ENCODE measurements around the gene IGLL5. TPM values are rescaled to one million over a fixed set of nuclear protein-coding genes. Genes with fewer than 3 reads are reported as not detected.

The IGLL5 gene
- total and polyA plus RNA-seq, 2 donors (not counting 1 experiment from before 2014, with no cell fraction given) = not detected

- DNase-seq (ENCODE audit: low read depth in 2 of 2) = no peak
- TF ChIP-seq CTCF (conservative IDR thresholded peaks at IDR 0.05 in 1 of 2, IDR thresholded peaks at IDR 0.05 in 1 of 2; ENCODE audit: low read depth in 1 of 2, low read length in 2 of 2) = no peak
Measured at GRCh38 chr22:22914726-22915669, 27.4 kb downstream of the IGLL5 start.

GRCh38 chr22:22915670-22916035, 28.0 kb downstream of the IGLL5 start:
- Histone ChIP-seq H3K4me3 (replicated peaks in 1 of 4; ENCODE audit: control extremely low read depth in 1 of 4, insufficient read depth in 1 of 4, low read depth in 3 of 4, low read length in 4 of 4) (no peak overlapping the region), H4K20me1 (ENCODE audit: control insufficient read depth, extremely low read depth, insufficient read depth, low read length) (no peaks in the 10 kb centered on the region), H3K4me2 (ENCODE audit: extremely low read depth, insufficient read depth, low read length) (no peak overlapping the region), H3K36me3 (ENCODE audit: control insufficient read depth, insufficient read depth, low read length) (no peaks in the 10 kb centered on the region), H3K9me3 (ENCODE audit: control insufficient read depth, insufficient read depth, low read depth, low read length) (no peaks in the 10 kb centered on the region), H3K4me1 (ENCODE audit: control insufficient read depth, extremely low read depth, insufficient read depth, low read length) (no peaks in the 10 kb centered on the region), H3K27ac (ENCODE audit: insufficient read depth, low read length) (no peak overlapping the region), H3K9ac (ENCODE audit: insufficient read depth, low read length) (no peak overlapping the region), H2AFZ (ENCODE audit: low read length) (no peak overlapping the region), H3K27me3 (ENCODE audit: control insufficient read depth, insufficient read depth, low read length) (no peaks in the 10 kb centered on the region), H3K79me2 (ENCODE audit: control insufficient read depth, insufficient read depth, low read length) (no peaks in the 10 kb centered on the region)
- no peak for DNase-seq (ENCODE audit: low read depth in 2 of 2)
- TF ChIP-seq CTCF (conservative IDR thresholded peaks at IDR 0.05 in 1 of 2, IDR thresholded peaks at IDR 0.05 in 1 of 2; ENCODE audit: low read depth in 1 of 2, low read length in 2 of 2) (no peak), EZH2 (IDR thresholded peaks at IDR 0.05; ENCODE audit: low read length, missing control alignments) (no peak)

More at GRCh38 chr22:22914726-22915669, 27.4 kb downstream of the IGLL5 start:
- Histone ChIP-seq H3K9ac (ENCODE audit: insufficient read depth, low read length) (no peak overlapping the region), H3K79me2 (ENCODE audit: control insufficient read depth, insufficient read depth, low read length) (no peaks in the 10 kb centered on the region), H3K9me3 (ENCODE audit: control insufficient read depth, insufficient read depth, low read depth, low read length) (no peaks in the 10 kb centered on the region), H4K20me1 (ENCODE audit: control insufficient read depth, extremely low read depth, insufficient read depth, low read length) (no peaks in the 10 kb centered on the region), H3K4me2 (ENCODE audit: extremely low read depth, insufficient read depth, low read length) (no peak overlapping the region), H3K27ac (ENCODE audit: insufficient read depth, low read length) (no peak overlapping the region), H3K4me3 (replicated peaks in 1 of 4; ENCODE audit: control extremely low read depth in 1 of 4, insufficient read depth in 1 of 4, low read depth in 3 of 4, low read length in 4 of 4) (no peak overlapping the region), H3K27me3 (ENCODE audit: control insufficient read depth, insufficient read depth, low read length) (no peaks in the 10 kb centered on the region), H3K4me1 (ENCODE audit: control insufficient read depth, extremely low read depth, insufficient read depth, low read length) (no peaks in the 10 kb centered on the region), H2AFZ (ENCODE audit: low read length) (no peak overlapping the region), H3K36me3 (ENCODE audit: control insufficient read depth, insufficient read depth, low read length) (no peaks in the 10 kb centered on the region)

GRCh38 chr22:22916215-22916951, 28.8 kb downstream of the IGLL5 start:
- H2AFZ ChIP-seq (ENCODE audit: low read length) = no peak overlapping the region
- TF ChIP-seq CTCF (conservative IDR thresholded peaks at IDR 0.05 in 1 of 2, IDR thresholded peaks at IDR 0.05 in 1 of 2; ENCODE audit: low read depth in 1 of 2, low read length in 2 of 2) (no peak), EZH2 (IDR thresholded peaks at IDR 0.05; ENCODE audit: low read length, missing control alignments) (no peak)
- H3K27me3 ChIP-seq (ENCODE audit: control insufficient read depth, insufficient read depth, low read length) = no peaks in the 10 kb centered on the region
- no peaks in the 10 kb centered on the region for H4K20me1 ChIP-seq (ENCODE audit: control insufficient read depth, extremely low read depth, insufficient read depth, low read length)
- H3K36me3 ChIP-seq (ENCODE audit: control insufficient read depth, insufficient read depth, low read length) = no peaks in the 10 kb centered on the region
- H3K9ac ChIP-seq (ENCODE audit: insufficient read depth, low read length) = no peak overlapping the region
- H3K27ac ChIP-seq (ENCODE audit: insufficient read depth, low read length) = no peak overlapping the region
- H3K79me2 ChIP-seq (ENCODE audit: control insufficient read depth, insufficient read depth, low read length) = no peaks in the 10 kb centered on the region
- H3K4me3 ChIP-seq (replicated peaks in 1 of 4; ENCODE audit: control extremely low read depth in 1 of 4, insufficient read depth in 1 of 4, low read depth in 3 of 4, low read length in 4 of 4) = no peak overlapping the region
- H3K4me2 ChIP-seq (ENCODE audit: extremely low read depth, insufficient read depth, low read length) = no peak overlapping the region
- H3K9me3 ChIP-seq (ENCODE audit: control insufficient read depth, insufficient read depth, low read depth, low read length) = no peaks in the 10 kb centered on the region
- H3K4me1 ChIP-seq (ENCODE audit: control insufficient read depth, extremely low read depth, insufficient read depth, low read length) = no peaks in the 10 kb centered on the region
- no peak for DNase-seq (ENCODE audit: low read depth in 2 of 2)

All from fibroblast of lung (primary cell).